Measurements from ENCODE around the gene SPPL3.
"Not testable (repeated sequence)": the region's sequence is repeated elsewhere in the genome, so short reads cannot be mapped to it uniquely, and the experiment has no call there.

Gene SPPL3

GRCh38 chr12:120814203-120814902, 89.8 kb downstream of the SPPL3 start:
- no peak for DNase-seq

DNA sequence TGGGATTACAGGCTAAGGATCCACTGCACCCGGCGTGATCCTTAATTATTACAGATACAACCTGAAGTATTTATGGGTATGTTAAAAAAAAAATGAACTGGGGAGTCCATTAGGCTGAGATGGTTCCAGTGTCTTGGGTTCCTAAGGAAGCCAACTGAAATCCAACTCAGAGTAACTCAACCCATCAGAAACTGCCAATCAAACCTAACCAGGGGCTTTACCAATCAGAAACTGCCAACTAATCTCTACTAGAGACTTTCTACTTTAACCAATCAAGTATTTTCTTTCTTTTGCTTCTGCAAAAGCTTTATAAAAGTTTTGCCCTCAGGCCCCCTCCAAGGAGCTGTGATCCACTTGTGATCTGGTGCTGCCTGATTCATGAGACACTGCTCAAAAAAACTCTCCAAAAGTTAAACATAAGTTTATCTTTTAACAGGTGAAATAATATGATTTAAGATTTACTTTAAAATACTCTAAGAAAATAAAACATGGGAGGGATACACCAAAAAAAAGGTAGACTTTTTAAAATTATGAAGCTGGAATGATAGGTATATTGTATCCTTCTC, 90.5 kb downstream of the SPPL3 start:
- DNase-seq, result no peak

DNA sequence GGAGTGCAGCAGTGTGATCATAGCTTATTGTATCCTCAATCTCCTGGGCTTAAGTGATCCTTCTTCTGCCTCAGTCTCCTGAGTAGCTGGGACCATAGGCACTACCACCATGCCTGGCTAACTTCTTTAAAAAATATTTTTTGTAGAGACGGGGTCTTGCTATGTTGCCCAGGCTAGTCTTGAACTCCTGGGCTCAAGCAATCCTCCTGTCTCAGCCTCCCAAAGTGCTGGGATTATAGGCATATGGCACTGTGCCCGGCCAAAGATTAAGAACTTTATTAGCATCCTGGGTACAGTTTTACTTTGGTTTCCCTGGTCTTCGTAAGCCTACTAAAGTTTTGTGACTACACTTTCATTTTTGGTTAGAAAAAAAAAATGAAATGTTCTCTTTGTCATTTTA, 94.1 kb downstream of the SPPL3 start:
- no peak for DNase-seq

DNA sequence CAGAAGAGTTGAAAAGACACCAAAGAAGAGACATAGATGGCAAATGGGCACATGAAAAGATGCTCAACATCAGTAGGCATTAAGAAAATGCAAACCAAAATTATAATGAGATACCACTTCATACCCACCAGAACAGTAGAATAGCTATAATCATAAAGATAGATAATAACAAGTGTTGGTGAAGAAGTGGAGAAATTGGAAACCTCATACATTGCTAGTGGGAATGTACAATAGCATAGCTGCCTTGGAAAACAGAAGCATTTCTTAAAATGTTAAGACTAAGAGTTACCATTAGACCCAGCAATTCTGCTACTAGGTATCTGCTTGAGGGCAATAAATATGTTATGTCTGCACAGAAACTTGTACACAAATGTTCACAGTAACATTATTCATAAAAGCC, 99.7 kb downstream of the SPPL3 start:
- DNase-seq, result no peak

- no peak for DNase-seq
These were observed 103.0 kb downstream of the SPPL3 start for GRCh38 chr12:120801146-120801545.

- DNase-seq, result no peak
These were observed 103.5 kb downstream of the SPPL3 start for GRCh38 chr12:120800665-120801064.

GRCh38 chr12:120799243-120800045, 104.7 kb downstream of the SPPL3 start:
- peak; percentile 3 for DNase-seq

DNA sequence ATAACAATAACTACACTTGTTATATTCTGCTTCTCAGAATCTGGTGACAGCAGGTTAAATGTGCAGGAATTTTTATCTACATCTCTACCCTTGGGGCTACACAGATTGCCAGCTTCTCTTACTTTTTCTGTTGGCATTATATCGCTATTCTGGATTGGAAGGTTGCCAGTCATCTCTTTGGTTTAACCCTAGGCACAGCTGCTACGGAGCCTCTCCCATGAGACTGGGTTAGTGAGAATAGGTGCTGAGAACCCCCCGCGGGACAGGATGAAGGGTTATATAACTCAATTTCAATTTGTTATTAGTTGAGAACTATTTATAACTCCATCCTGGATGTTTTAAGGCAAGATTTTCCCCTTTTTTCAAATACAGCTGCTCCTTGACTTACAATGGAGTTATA, 105.5 kb downstream of the SPPL3 start:
- DNase-seq, result no peak

DNA sequence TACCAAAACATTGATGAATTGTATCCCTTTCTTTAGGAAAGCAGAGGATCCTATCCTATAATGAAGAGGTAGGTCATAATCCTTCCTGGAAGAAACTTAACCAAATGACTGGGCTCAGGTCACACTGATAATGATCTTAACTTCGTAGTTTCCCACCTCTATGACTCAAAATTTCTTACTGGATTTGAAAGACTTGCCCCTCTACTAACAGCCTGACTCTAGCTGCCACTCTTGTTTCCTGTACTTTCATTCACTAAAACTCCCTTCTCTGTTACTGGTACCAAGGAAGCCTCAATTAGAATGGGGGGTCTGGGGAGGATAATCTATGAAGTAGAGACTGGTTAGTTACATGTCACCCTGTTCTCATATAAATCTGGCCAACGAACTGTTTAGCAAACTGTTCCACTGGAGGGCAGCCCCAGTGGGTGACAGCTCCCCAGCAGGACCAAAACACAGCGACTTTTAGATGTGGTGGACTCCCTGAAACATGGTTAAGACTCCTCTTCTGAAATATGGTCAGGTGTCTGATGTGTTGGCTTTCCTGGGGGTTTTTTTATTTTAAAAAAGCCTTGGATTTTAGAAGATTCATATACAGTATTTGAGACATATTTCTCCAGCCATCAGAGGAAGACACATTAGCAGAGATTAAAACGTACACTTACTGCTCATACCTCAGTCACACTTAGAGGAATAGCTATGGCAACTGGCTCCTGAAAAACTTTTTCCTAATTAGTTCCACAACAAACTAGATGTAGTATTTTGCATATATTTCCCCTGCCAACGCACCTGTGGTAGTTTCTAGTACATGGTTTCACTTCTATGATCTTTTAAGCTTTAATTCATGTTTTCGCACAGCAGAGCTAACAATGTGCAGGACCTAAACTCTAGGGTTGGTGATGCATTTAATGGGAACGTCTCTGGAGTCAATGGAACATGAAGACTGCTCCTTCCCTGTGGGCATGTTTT, 106.2 kb downstream of the SPPL3 start:
- no peak for DNase-seq

GRCh38 chr12:120795441-120796178, 108.5 kb downstream of the SPPL3 start:
- DNase-seq, result no peak

DNA sequence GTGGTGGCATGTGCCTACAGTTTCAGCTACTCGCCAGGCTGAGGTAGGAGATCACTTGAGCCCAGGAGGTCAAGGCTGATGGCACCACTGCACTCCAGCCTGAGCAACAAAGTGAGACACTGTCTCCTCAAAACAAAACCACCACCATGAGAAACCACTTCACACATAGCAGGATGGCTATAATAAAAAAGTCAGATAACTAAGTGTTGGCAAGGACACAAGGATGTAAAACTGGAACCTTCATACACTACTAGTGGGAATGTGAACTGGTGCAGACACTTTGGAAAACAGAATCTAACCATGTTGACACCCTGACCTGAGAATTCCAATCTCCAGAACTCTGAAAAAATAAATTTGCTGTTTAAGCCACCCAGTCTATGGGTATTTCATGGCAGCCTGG, 110.8 kb downstream of the SPPL3 start:
- DNase-seq, result no peak

DNA sequence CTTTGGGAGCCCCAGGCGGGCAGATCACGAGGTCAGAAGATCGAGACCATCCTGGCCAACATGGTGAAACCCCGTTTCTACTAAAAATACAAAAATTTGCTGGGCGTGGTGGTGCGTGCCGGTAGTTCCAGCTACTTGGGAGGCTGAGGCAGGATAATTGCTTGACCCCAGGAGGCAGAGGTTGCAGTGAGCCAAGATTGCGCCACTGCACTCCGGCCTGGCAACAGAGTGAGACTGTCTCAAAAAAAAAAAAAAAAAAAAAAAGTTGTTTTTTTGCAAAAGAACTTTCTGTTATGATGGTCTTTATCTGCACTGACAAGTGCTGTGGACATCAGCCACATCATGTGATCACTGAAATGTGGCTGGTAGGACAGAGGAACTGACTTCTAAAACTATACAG, 111.7 kb downstream of the SPPL3 start:
- DNase-seq, result not testable (repeated sequence)

GRCh38 chr12:120791669-120792176, 112.4 kb downstream of the SPPL3 start:
- no peak for DNase-seq

- DNase-seq, result no peak
These were observed 114.0 kb downstream of the SPPL3 start for GRCh38 chr12:120790114-120790513.

DNA sequence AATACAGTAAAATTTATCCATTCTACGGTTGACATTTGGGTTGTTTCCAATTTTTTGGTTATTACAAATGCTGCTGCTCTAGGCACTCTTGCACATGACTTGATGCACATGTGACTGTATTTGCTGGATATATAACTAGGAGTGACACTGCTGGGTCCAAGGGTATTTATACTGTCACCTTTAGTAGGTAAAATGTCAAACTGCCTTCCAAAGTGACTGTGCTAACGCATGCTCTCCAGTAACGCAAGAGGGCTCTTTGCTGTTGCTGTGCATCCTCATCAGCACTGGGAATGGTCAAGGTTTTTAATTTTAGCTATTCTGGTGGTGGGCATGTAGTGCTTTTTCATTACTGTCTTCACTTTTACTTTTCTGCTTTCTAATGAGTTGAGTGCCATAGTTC, 116.3 kb downstream of the SPPL3 start:
- no peak for DNase-seq

DNA sequence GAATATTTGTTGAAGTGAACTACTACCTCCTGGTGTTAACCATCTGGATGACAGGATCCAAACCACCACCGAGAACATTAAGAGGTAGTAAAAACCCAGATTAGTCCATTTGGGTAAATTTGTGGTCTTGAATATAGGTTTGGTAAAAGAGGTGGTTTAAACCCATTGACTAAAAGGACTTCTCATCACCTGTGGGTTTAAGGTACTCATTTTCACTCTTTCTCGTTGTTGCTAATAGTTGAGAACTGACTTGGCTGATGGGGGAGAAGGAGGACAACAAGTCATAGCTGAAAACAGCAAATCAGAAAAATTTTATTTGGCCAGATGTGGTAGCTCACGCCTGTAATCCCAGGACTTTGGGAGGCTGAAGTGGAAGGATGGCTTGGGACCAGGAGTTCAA, 119.4 kb downstream of the SPPL3 start:
- no peak for DNase-seq

GRCh38 chr12:120783197-120783596, 121.0 kb downstream of the SPPL3 start:
- DNase-seq, result peak; percentile 63

GRCh38 chr12:120775862-120776552, 128.2 kb downstream of the SPPL3 start:
- no peak for DNase-seq

DNA sequence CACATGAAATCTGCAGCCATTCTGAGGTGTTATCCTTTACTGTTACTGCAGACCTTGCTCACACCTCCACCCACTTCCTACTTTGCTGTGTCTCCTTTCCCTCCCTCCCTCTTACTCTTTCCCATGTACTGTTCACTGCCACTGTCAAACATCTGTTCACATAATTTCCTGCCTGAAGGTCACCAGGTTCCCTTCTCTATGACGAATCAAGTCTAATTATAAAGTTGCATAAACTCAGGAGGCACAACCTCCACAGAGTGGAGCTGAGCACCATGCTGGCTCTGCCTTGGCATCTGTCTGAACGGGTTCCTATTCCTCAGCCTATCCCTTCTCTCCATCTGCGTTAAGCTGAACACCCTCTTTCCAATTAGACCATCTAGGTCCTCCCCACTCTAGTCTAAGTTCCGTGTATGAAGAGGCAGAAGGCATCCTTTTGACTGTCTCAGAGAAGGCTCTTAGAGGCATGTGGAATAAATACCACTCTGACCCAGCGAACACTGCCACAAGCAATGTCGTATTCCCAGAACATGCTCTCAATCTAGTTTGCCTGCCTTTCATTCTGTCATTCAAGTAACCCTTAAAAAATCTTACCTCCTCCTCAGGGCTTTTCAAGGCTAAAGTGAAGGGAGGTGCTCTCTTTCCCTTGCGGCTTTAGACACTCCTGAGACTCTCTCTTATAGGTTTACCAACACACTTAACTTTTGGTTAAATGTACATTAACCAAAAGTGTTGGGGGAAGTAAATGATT, 129.8 kb downstream of the SPPL3 start:
- no peak for DNase-seq

DNA sequence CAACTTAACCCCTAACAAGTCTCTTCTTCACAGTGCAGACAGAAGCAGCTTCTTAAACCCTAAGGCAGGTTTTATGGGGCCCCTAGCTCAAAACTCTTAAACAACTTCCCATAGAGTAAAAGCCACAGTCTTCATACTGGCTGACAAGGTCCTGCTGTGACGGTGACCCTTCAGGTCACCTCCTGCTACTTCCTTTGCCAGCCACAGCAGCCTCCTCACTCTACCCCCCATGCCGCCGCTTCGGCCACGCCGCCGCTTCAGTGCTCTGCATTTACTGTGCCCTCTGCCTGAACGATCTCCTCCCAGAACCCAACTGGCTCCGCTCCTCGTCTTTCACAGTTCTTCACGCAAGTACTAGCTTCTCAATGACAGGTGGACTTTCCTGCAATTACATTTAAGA, 133.1 kb downstream of the SPPL3 start:
- DNase-seq, result no peak
